H9 (cell line): Measurements from ENCODE around the gene CD247. TPM values are rescaled to one million over a fixed set of nuclear protein-coding genes. Genes with fewer than 3 reads are reported as not detected.

Experiments used
- DNase-seq: peaks from one replicate; pipeline ENCODE4 v3.0.0-alpha.2; 2017
- H2AFZ ChIP-seq: one replicate; pipeline ENCODE4 v1.6.1; 2013; ENCODE audit warnings: mild to moderate bottlenecking, low read length, control low read depth, moderate library complexity
- H2AK5ac ChIP-seq: 2 replicates; pipeline ENCODE4 v1.6.1; 2013; ENCODE audit warnings: low read length, control low read depth, mixed read lengths; ENCODE audit not compliant: insufficient read length
- H2BK120ac ChIP-seq: one replicate; pipeline ENCODE4 v1.6.1; 2013; ENCODE audit warnings: low read depth, mild to moderate bottlenecking, low read length, control low read depth, inconsistent platforms; ENCODE audit not compliant: poor library complexity, severe bottlenecking
- H2BK12ac ChIP-seq: 2 replicates; pipeline ENCODE4 v1.6.1; 2013; ENCODE audit warnings: low read length, control low read depth, mixed read lengths, low read depth; ENCODE audit not compliant: insufficient read length
- H2BK15ac ChIP-seq: 2 replicates; pipeline ENCODE4 v1.6.1; 2013; ENCODE audit warnings: low read depth, low read length, control low read depth
- H2BK20ac ChIP-seq: one replicate; pipeline ENCODE4 v1.6.1; 2013; ENCODE audit warnings: low read depth, mild to moderate bottlenecking, low read length, control low read depth, inconsistent platforms; ENCODE audit not compliant: poor library complexity, severe bottlenecking
- H2BK5ac ChIP-seq: 2 replicates; pipeline ENCODE4 v1.6.1; 2013; ENCODE audit warnings: low read length, control low read depth, mixed read lengths; ENCODE audit not compliant: insufficient read length
- H3K14ac ChIP-seq: 2 replicates; pipeline ENCODE4 v1.6.1; 2013; ENCODE audit warnings: low read length, control low read depth; ENCODE audit not compliant: insufficient read depth
- H3K18ac ChIP-seq: 2 replicates; pipeline ENCODE4 v1.6.1; 2013; ENCODE audit warnings: low read depth, mild to moderate bottlenecking, mixed read lengths, low read length, control low read depth; ENCODE audit not compliant: insufficient read length
- H3K23ac ChIP-seq: 2 replicates; pipeline ENCODE4 v1.6.1; 2013; ENCODE audit warnings: low read length, control low read depth, mixed read lengths, low read depth; ENCODE audit not compliant: insufficient read length
- H3K23me2 ChIP-seq: 2 replicates; pipeline ENCODE4 v1.6.1; 2013; ENCODE audit warnings: low read depth, mild to moderate bottlenecking, mixed read lengths, low read length, control low read depth; ENCODE audit not compliant: insufficient read length, poor library complexity, severe bottlenecking
- H3K27ac ChIP-seq: 2 replicates; pipeline ENCODE4 v1.5.1; 2013; ENCODE audit warnings: low read length, control low read depth, mixed read lengths, low read depth; ENCODE audit not compliant: insufficient read length
- H3K27me3 ChIP-seq: 2 replicates; pipeline ENCODE4 v1.6.1; 2013; ENCODE audit warnings: low read length, control low read depth, inconsistent platforms; ENCODE audit not compliant: insufficient read depth
- H3K4ac ChIP-seq: 2 replicates; pipeline ENCODE4 v1.6.1; 2013; ENCODE audit warnings: low read depth, mild to moderate bottlenecking, control low read depth, inconsistent platforms, low read length, moderate library complexity
- H3K4me1 ChIP-seq: 2 replicates; pipeline ENCODE4 v1.6.1; 2013; ENCODE audit warnings: low read length, control low read depth, inconsistent platforms; ENCODE audit not compliant: insufficient read depth
- H3K4me2 ChIP-seq: 2 replicates; pipeline ENCODE4 v1.6.1; 2013; ENCODE audit warnings: low read length, control low read depth, mixed read lengths; ENCODE audit not compliant: insufficient read length, insufficient read depth
- H3K56ac ChIP-seq: 2 replicates; pipeline ENCODE4 v1.6.1; 2013; ENCODE audit warnings: low read depth, mild to moderate bottlenecking, mixed read lengths, low read length, control low read depth; ENCODE audit not compliant: insufficient read length
- H3K79me1 ChIP-seq: 2 replicates; pipeline ENCODE4 v1.6.1; 2013; ENCODE audit warnings: low read depth, mild to moderate bottlenecking, moderate library complexity, low read length, control low read depth, inconsistent platforms; ENCODE audit not compliant: insufficient read depth, poor library complexity, severe bottlenecking
- H3K79me2 ChIP-seq: 2 replicates; pipeline ENCODE4 v1.6.1; 2013; ENCODE audit warnings: low read length, control low read depth, inconsistent platforms; ENCODE audit not compliant: insufficient read depth
- H3K9ac ChIP-seq: 2 replicates; pipeline ENCODE4 v1.6.1; 2013; ENCODE audit warnings: low read length, control low read depth, mixed read lengths; ENCODE audit not compliant: insufficient read length; ENCODE audit errors: extremely low read depth
- H3K9me3 ChIP-seq: one replicate; pipeline ENCODE4 v1.6.1; 2013; ENCODE audit warnings: low read depth, low read length, inconsistent platforms; ENCODE audit not compliant: control insufficient read depth
- H3T11ph ChIP-seq: one replicate; pipeline ENCODE4 v1.6.1; 2013; ENCODE audit warnings: mild to moderate bottlenecking, low read length, control low read depth, inconsistent platforms
- H4K20me1 ChIP-seq: one replicate; pipeline ENCODE4 v1.6.1; 2013; ENCODE audit not compliant: control insufficient read depth, insufficient read length, insufficient read depth
- H4K5ac ChIP-seq: 2 replicates; pipeline ENCODE4 v1.6.1; 2013; ENCODE audit warnings: low read depth, mild to moderate bottlenecking, mixed read lengths, low read length, control low read depth; ENCODE audit not compliant: insufficient read length
- H4K8ac ChIP-seq: replicated peaks from 2 replicates; pipeline ENCODE4 v1.6.1; 2013; ENCODE audit warnings: low read length, control low read depth, mixed read lengths, low read depth; ENCODE audit not compliant: insufficient read length
- H4K91ac ChIP-seq: 2 replicates; pipeline ENCODE4 v1.6.1; 2013; ENCODE audit warnings: low read depth, mild to moderate bottlenecking, moderate library complexity, mixed read lengths, low read length, control low read depth; ENCODE audit not compliant: insufficient read length
- H3K27ac Mint-ChIP-seq, 3 experiments: 2 replicates in 2 of 3; 3 replicates in 1 of 3; pipeline ENCODE4 v1.8.0; 2020 to 2021; ENCODE audit warnings: mixed read lengths in 3 of 3, mild to moderate bottlenecking in 1 of 3, moderate library complexity in 1 of 3
- H3K27me3 Mint-ChIP-seq: 2 replicates; pipeline ENCODE4 v1.8.0; 2021; ENCODE audit warnings: low read depth, mild to moderate bottlenecking, moderate library complexity, mixed read lengths
- H3K36me3 Mint-ChIP-seq, 3 experiments: 2 replicates in 2 of 3; 3 replicates in 1 of 3; pipeline ENCODE4 v1.8.0; 2020 to 2021; ENCODE audit warnings: low read depth in 3 of 3, mixed read lengths in 3 of 3; ENCODE audit not compliant: insufficient read depth in 1 of 3
- H3K4me1 Mint-ChIP-seq, 2 experiments: 2 replicates each; pipeline ENCODE4 v1.8.0; 2020; ENCODE audit warnings: mixed read lengths in 2 of 2
- H3K4me3 Mint-ChIP-seq, 2 experiments: 2 replicates in 1 of 2; 3 replicates in 1 of 2; pipeline ENCODE4 v1.8.0; 2020 to 2021; ENCODE audit warnings: mild to moderate bottlenecking in 2 of 2, mixed read lengths in 2 of 2, moderate library complexity in 1 of 2
- H3K9me3 Mint-ChIP-seq, 2 experiments: 2 replicates in 1 of 2; 3 replicates in 1 of 2; pipeline ENCODE4 v1.8.0; 2020; ENCODE audit warnings: mild to moderate bottlenecking in 2 of 2, mixed read lengths in 2 of 2, moderate library complexity in 1 of 2
- CTCF ChIP-seq: fragments of 200-600 bp; sonication (generic); conservative IDR thresholded peaks from 3 replicates; pipeline ENCODE4 v1.8.0; 2021; ENCODE audit warnings: antibody characterized with exemption, mild to moderate bottlenecking
- WGBS: extraction: QIAGEN DNeasy Blood & Tissue Kit; methylation state at CpG from one replicate; pipeline ENCODE4 v1.1.7; 2013; ENCODE audit warnings: missing lambda C conversion rate, low lambda C conversion rate, mixed read lengths; ENCODE audit not compliant: insufficient read length; ENCODE audit errors: extremely low coverage; 5-methylcytosine and 5-hydroxymethylcytosine counted together
- total RNA-seq: library from RNA; stranded (reverse); gene quantifications from 2 replicates; pipeline ENCODE4 v1.2.1, GENCODE V29; 2021

The CD247 gene
- total RNA-seq, 1 experiment from 2014 or later: 1.2 TPM

GRCh38 chr1:167486090-167486824 is 32.1 kb downstream of the CD247 start:
- no peak overlapping the region for H3K4me3 Mint-ChIP-seq
- Histone ChIP-seq H3K27me3 (no peaks in the 10 kb centered on the region), H4K8ac (no peak overlapping the region), H2BK120ac (no peak overlapping the region), H2AK5ac (no peak overlapping the region), H3K14ac (no peak overlapping the region), H3K9me3 (no peaks in the 10 kb centered on the region), H2AFZ (no peak overlapping the region), H3T11ph (no peak overlapping the region), H4K5ac (no peak overlapping the region), H3K79me1 (no peaks in the 10 kb centered on the region), H4K91ac (no peak overlapping the region), H3K4ac (no peak overlapping the region), H3K4me2 (no peak overlapping the region), H2BK20ac (no peak overlapping the region), H3K56ac (no peak overlapping the region), H3K18ac (no peak overlapping the region), H2BK15ac (no peak overlapping the region), H3K27ac (no peak overlapping the region), H3K4me1 (no peaks in the 10 kb centered on the region; the same call in 1 of the 2 replicates), H4K20me1 (no peaks in the 10 kb centered on the region), H3K23ac (no peak overlapping the region), H2BK5ac (no peak overlapping the region), H3K9ac (no peak overlapping the region), H2BK12ac (no peak overlapping the region), H3K23me2 (no peaks in the 10 kb centered on the region), H3K79me2 (no peaks in the 10 kb centered on the region)
- H3K9me3 Mint-ChIP-seq: no peaks in the 10 kb centered on the region; a peak in 1 of 5 replicates
- H3K4me1 Mint-ChIP-seq: peaks cover 34 to 52% of the 10 kb centered on the region in 2 experiments
- no peak for TF ChIP-seq CTCF
- peaks cover 14% of the 10 kb centered on the region for H3K27me3 Mint-ChIP-seq
- no peak for DNase-seq
- no CpG with 5 or more reads among the region's 15 CpGs for WGBS
- H3K27ac Mint-ChIP-seq: peak overlapping the region in 1 of 3 experiments; percentile 42; a peak in 2 of 7 replicates
- H3K36me3 Mint-ChIP-seq: no peaks in the 10 kb centered on the region; a peak in 1 of 7 replicates
